Ovary (tissue), 3 donors: ENCODE measurements around the gene PLCB4.

Source experiments
- CTCF ChIP-seq, 3 donors: fragments of 450-650 bp in 2 of 3; fragments of 200-600 bp in 1 of 3; IDR thresholded peaks; one replicate each; pipeline versions ENCODE4 v1.5.1 to v1.8.0; 2016 to 2022; ENCODE audit warnings: antibody characterized with exemption in 3 of 3, mild to moderate bottlenecking in 1 of 3
- POLR2A ChIP-seq: fragments of 450-650 bp; IDR thresholded peaks from one replicate; pipeline ENCODE4 v1.6.1; 2017; ENCODE audit warnings: antibody characterized with exemption, mild to moderate bottlenecking, moderate library complexity
- donor health status: DM: no; HTN: no; CAD: no.

GRCh38 chr20:9236458-9236857, 167.6 kb downstream of the PLCB4 start:
- TF ChIP-seq POLR2A (no peak), CTCF (IDR thresholded peaks at IDR 0.05) (no peak)
